ENCODE results near the gene VEPH1. TPM values are rescaled to one million over a fixed set of nuclear protein-coding genes. Genes with fewer than 3 reads are reported as not detected.
A peak's percentile ranks its signal among the peaks of the same experiment; 100 is the strongest.

The VEPH1 gene
- polyA plus RNA-seq, 1 donor (not counting 4 experiments of a cell fraction or from before 2014, with no cell fraction given): 0.21 TPM

- dilution Hi-C loops (cut with MboI; ENCODE audit: extremely low pct_ligation_motif_present, low sequenced_read_pairs): no loop called here
- TF ChIP-seq EZH2 (IDR thresholded peaks at IDR 0.05; ENCODE audit: low read length): no peak
- no peak for TF ChIP-seq CTCF (optimal IDR thresholded peaks at IDR 0.05 in 1 of 3, IDR thresholded peaks at IDR 0.05 in 1 of 3, conservative IDR thresholded peaks at IDR 0.05 in 1 of 3; ENCODE audit: extremely low read depth in 1 of 3, insufficient read depth in 2 of 3, low read length in 3 of 3)
- Histone ChIP-seq H3K4me2 (ENCODE audit: control insufficient read depth, extremely low read depth, insufficient read depth, low read depth, low read length) (peak overlapping the region; percentile 39), H3K27ac (ENCODE audit: control insufficient read depth, insufficient read depth, low read length) (no peak overlapping the region), H3K9me1 (ENCODE audit: control insufficient read depth, extremely low read depth, insufficient read depth, low read length) (no peaks in the 10 kb centered on the region), H3K4me3 (ENCODE audit: control insufficient read depth in 2 of 3, extremely low read depth in 1 of 3, insufficient read depth in 2 of 3, low read depth in 1 of 3, low read length in 3 of 3) (no peak overlapping the region), H3K4me1 (ENCODE audit: control insufficient read depth, extremely low read depth, insufficient read depth, low read length) (peaks cover 10% of the 10 kb centered on the region), H2AFZ (ENCODE audit: control insufficient read depth, low read length) (no peak overlapping the region), H3K9me3 (ENCODE audit: control insufficient read depth, low read depth, low read length) (no peaks in the 10 kb centered on the region), H3K36me3 (ENCODE audit: control insufficient read depth in 2 of 2, extremely low read depth in 1 of 2, insufficient read depth in 2 of 2, low read length in 2 of 2) (no peaks in the 10 kb centered on the region), H4K20me1 (ENCODE audit: control insufficient read depth, extremely low read depth, insufficient read depth, low read length) (no peaks in the 10 kb centered on the region), H3K79me2 (ENCODE audit: control insufficient read depth, insufficient read depth, low read length) (no peaks in the 10 kb centered on the region), H3K9ac (ENCODE audit: control insufficient read depth, extremely low read depth, insufficient read depth, low read length) (no peak overlapping the region), H3K27me3 (ENCODE audit: control insufficient read depth, extremely low read depth, insufficient read depth, low read length) (no peaks in the 10 kb centered on the region)
- no peak for DNase-seq (ENCODE audit: low read depth, low spot score)
- FAIRE-seq: no peak
Observed at GRCh38 chr3:157408499-157409149, 94.6 kb downstream of the VEPH1 start.

GRCh38 chr3:157407769-157408168 is 95.4 kb downstream of the VEPH1 start:
- no peak for TF ChIP-seq EZH2 (IDR thresholded peaks at IDR 0.05; ENCODE audit: low read length)
- no peak for TF ChIP-seq CTCF (optimal IDR thresholded peaks at IDR 0.05 in 1 of 3, IDR thresholded peaks at IDR 0.05 in 1 of 3, conservative IDR thresholded peaks at IDR 0.05 in 1 of 3; ENCODE audit: extremely low read depth in 1 of 3, insufficient read depth in 2 of 3, low read length in 3 of 3)
- no peaks in the 10 kb centered on the region for H4K20me1 ChIP-seq (ENCODE audit: control insufficient read depth, extremely low read depth, insufficient read depth, low read length)

More at GRCh38 chr3:157407769-157408168, 95.4 kb downstream of the VEPH1 start:
- Histone ChIP-seq H3K9me1 (ENCODE audit: control insufficient read depth, extremely low read depth, insufficient read depth, low read length) (no peaks in the 10 kb centered on the region), H3K9ac (ENCODE audit: control insufficient read depth, extremely low read depth, insufficient read depth, low read length) (no peak overlapping the region), H3K4me3 (ENCODE audit: control insufficient read depth in 2 of 3, extremely low read depth in 1 of 3, insufficient read depth in 2 of 3, low read depth in 1 of 3, low read length in 3 of 3) (no peak overlapping the region), H3K79me2 (ENCODE audit: control insufficient read depth, insufficient read depth, low read length) (no peaks in the 10 kb centered on the region), H3K27me3 (ENCODE audit: control insufficient read depth, extremely low read depth, insufficient read depth, low read length) (no peaks in the 10 kb centered on the region), H3K4me2 (ENCODE audit: control insufficient read depth, extremely low read depth, insufficient read depth, low read depth, low read length) (no peak overlapping the region), H2AFZ (ENCODE audit: control insufficient read depth, low read length) (no peak overlapping the region), H3K36me3 (ENCODE audit: control insufficient read depth in 2 of 2, extremely low read depth in 1 of 2, insufficient read depth in 2 of 2, low read length in 2 of 2) (no peaks in the 10 kb centered on the region), H3K27ac (ENCODE audit: control insufficient read depth, insufficient read depth, low read length) (no peak overlapping the region), H3K9me3 (ENCODE audit: control insufficient read depth, low read depth, low read length) (no peaks in the 10 kb centered on the region), H3K4me1 (ENCODE audit: control insufficient read depth, extremely low read depth, insufficient read depth, low read length) (peaks cover 10% of the 10 kb centered on the region)
- FAIRE-seq (no peak), DNase-seq (ENCODE audit: low read depth, low spot score) (no peak)
- dilution Hi-C loops (cut with MboI; ENCODE audit: extremely low pct_ligation_motif_present, low sequenced_read_pairs): no loop called here
